GM10266 (cell line): ENCODE measurements around the gene PRKRIP1.

Experiments used
- DNase-seq: peaks from one replicate; pipeline ENCODE4 v3.0.0; 2012; ENCODE audit errors: extremely low spot score
- CTCF ChIP-seq: IDR thresholded peaks from 2 replicates; pipeline ENCODE4 v1.5.1; 2012; ENCODE audit warnings: mild to moderate bottlenecking, low read depth; ENCODE audit not compliant: control insufficient read depth, insufficient read depth; ENCODE audit errors: missing control alignments

PRKRIP1 gene

GRCh38 chr7:102427019-102427405, 30.8 kb downstream of the PRKRIP1 start:
- TF ChIP-seq CTCF, result no peak
- no peak for DNase-seq

GRCh38 chr7:102429141-102429899, 33.2 kb downstream of the PRKRIP1 start:
- no peak for DNase-seq
- no peak for TF ChIP-seq CTCF

- DNase-seq, result peak; percentile 59
- TF ChIP-seq CTCF, result no peak
These were observed 35.6 kb downstream of the PRKRIP1 start for GRCh38 chr7:102431617-102432298.

GRCh38 chr7:102432442-102433218, 36.5 kb downstream of the PRKRIP1 start:
- peak; percentile 54 for DNase-seq
- no peak for TF ChIP-seq CTCF

DNA sequence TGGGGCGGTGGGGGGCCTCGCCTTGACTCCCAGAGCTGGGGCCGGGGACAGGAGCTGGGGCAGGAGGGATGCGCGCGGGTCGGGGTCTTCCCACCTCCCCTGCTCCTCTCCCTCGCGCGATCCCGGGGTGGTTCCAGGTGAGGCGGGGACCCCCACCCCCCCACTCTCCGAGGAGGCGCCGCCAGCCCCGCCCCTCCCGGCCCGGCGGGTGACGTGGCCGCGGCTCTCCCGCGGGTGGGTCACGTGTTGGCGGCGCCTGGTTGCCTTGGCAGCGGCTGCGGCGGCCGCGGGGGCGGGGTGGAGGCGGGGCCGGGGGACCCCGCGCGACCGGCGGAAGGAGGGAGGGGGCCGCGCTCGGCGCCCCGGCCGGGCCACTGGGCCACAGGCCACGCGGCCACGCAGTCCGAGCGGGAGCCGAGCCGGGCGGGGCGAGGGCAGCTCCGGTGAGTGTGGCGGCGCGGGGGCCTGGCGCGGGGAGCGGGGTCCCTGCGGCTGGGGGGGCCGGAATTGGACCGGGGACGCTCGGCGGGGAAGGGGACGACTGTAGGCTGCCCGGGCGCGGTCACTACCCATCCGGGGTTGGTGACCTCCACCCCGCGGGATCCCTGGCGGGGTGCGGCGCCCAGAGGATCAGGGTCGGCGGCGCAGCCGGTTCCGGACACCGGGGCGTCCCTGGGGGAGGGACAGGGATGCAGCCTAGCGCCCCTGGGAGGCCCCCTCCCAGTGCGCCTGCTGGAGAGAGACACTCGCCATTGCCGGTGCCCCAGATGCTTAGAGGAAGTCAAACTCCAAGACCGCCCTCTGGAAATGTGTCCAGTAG, 37.3 kb downstream of the PRKRIP1 start, which contains the start of gene ORAI2:
Gene ORAI2, plus strand, starts transcription at position 357 of the 820 bp plus-strand sequence. CDS start 5,382 bp downstream, outside the sequence.
- TF ChIP-seq CTCF, result no peak
- DNase-seq, result peak; percentile 93

DNA sequence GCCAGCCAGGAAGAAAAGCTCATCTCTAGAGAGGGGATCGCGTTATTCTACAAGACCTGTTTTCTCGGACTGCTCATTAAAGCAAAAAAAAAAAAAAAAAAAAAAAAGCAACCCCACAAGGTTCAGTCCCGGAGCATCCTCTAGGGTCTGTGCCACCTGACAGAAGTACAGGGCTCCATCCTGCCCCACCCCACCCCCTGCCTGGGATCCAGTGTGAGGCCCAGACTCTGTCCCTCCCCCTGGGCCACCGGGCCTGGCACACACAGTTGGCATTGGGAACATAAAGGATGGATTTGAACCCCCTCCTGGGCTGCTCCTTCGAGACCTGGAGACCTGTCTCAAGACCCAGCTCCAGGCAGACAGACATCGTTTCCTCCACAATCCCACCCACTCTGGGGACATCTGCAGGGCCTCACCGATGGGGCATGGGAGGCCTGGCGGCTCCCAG, 37.9 kb downstream of the PRKRIP1 start:
- TF ChIP-seq CTCF, result no peak
- DNase-seq, result no peak
